MV-4-11 (cell line): ENCODE measurements around the gene KCNH3.

Experiments used
- DNase-seq: peaks from one replicate; lab custom pipeline; 2025; lab: John Stamatoyannopoulos, UW

Gene KCNH3

GRCh38 chr12:49547090-49547690 is 8.4 kb downstream of the KCNH3 start:
- DNase-seq = no peak

- no peak for DNase-seq
Observed at GRCh38 chr12:49548481-49548821, 9.6 kb downstream of the KCNH3 start.

GRCh38 chr12:49548822-49549648 is 10.2 kb downstream of the KCNH3 start:
- DNase-seq = no peak

- DNase-seq = no peak
Observed at GRCh38 chr12:49549735-49550692, 11.2 kb downstream of the KCNH3 start.

- no peak for DNase-seq
Observed at GRCh38 chr12:49550693-49551252, 11.9 kb downstream of the KCNH3 start.

DNA sequence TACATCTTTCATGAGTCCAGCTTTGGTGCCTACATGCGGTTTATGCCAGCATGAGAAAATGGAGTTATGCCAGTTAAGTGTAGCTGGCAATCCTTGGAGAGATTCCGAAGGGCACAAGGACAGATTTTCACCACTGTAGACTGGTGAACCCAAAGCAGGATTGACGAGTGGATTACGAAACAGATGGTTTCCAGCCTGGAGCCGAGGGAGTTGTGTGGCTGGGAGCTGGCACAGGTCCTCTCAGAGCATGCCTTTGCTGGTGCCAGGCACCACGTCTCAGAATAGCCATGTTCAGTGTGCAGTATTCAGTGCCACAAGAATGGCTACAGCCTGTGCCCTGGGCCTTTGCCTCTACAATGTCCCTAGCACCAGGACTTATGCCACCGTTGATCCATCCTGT is 13.2 kb downstream of the KCNH3 start:
- DNase-seq = no peak

DNA sequence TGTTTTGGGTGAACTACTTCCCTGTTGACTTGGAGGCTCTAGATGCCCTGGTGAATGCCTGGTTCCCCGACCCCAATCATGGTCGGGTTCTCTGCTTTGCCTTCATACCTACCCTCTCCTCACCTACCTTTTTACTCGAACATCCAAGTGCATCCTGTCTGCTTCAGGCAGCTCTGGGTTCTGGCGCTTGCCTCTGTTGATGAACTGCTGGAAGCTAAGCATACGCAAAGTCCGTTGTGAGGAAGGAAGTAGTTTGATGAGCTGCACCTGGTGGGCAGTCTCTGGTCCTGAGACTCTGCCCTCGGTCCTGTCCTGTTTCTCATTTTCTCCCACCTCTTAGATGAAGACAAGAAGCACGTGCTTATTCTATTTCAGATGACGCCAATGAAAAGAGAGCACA is 13.6 kb downstream of the KCNH3 start:
- DNase-seq = no peak

DNA sequence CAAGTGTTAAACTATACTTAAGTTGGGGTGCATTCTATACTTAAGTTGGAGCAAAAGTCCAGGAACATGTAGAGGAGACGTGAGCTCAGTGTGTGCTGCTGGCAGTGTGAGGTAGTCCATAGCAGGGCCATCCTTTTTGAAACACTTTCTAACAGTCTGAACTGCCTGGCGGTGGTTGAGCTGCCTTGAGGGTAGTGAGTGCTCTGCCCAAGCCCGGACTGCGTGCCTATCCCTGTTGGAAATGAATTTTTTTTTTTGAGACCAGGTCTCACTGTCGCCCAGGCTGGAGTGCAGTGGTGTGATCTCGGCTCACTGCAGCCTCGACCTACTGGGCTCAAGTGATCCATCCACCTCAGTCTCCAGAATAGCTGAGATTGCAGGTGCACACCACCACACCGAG is 14.1 kb downstream of the KCNH3 start:
- no peak for DNase-seq

DNA sequence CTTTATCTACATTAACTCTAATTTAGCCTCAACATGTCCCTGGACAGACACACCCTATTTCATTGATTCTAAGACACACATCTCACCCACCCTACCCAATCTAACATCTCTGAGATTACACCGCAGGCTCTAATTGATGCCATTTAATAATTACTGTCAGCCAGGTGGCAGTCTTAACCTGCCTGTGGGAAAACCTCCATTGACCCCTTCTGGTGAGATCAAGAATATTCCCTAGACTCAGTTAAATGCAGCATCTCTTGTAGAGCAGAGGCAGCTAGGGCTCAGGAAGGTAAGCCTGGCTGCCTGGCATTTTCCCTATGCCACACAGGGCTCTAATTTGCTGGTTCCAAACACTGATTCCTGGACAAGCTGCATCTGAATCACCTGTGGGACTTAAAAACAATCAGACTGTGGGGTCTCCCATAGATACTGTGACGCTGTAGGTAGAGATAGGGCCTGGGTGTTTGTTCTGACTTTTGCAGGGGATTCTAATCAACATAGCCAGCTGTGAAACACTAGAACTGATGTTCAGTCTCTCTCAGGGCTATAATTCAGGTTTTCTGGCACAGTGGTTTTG is 14.8 kb downstream of the KCNH3 start:
- DNase-seq = no peak

DNA sequence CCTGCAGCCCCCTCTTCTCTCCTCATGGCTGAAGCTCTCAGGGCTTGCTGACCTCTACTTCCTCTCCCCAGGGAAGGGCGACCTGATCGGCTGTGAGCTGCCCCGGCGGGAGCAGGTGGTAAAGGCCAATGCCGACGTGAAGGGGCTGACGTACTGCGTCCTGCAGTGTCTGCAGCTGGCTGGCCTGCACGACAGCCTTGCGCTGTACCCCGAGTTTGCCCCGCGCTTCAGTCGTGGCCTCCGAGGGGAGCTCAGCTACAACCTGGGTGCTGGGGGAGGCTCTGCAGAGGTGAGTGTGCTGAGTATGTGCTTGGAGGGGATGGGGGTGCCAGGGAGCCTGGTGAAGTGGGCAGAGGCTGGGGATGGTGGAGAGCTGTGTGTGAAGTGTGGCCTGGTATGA is 15.4 kb downstream of the KCNH3 start:
- DNase-seq = no peak

- no peak for DNase-seq
Observed at GRCh38 chr12:49555631-49556390, 17.0 kb downstream of the KCNH3 start.

DNA sequence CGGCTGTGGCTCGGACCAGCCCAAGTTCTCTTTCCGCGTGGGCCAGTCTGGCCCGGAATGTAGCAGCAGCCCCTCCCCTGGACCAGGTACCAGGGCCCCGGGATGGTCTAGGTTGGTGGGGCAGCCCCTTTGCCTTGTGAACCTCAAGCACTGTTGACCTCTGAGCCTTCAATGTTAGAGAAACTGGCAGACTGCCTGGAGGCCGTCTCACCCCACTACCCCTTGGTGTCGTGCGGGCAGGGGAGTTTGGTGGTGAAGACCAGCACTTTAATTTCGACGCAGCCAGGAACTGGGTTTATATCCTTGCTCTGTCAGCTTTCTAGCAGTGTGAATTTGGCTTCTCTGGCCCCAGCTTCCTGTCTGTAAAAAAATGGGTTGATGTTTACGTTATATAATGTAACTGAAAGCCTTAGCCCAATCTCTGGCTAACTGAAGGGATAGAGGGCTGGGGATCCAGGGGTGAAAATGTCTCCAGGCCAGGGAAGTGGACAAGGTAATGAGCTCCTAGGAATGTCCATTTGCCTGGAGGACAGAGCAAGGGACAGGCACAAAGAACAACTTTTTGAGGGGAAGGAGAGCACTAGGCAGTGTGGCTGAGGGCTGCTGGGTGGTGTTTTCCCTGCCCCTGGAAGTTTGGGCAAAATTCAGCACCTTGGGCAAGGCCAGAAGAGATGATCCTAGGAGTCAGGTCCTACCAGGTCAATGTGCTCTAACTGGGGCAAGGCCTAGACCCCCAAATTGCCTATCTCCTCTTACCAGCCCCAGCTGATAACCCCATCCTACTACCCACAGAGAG is 17.8 kb downstream of the KCNH3 start:
- no peak for DNase-seq

- no peak for DNase-seq
Observed at GRCh38 chr12:49557187-49557916, 18.5 kb downstream of the KCNH3 start.

DNA sequence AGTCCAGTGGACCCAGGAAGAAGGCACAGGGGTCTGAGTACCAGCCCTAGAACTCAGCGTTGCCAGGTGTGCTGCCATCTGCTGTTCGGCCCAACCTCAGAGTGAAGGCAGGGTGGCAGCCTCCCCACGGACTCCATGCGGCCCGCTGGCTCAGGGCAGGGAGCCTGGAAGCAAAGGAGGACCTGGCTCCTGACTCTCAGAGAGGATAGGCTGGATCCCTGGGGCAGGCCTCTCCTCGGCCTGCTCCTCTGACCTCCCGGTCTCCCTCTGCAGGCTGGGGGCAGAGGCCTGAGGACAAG is 19.0 kb downstream of the KCNH3 start:
- DNase-seq = no peak

DNA sequence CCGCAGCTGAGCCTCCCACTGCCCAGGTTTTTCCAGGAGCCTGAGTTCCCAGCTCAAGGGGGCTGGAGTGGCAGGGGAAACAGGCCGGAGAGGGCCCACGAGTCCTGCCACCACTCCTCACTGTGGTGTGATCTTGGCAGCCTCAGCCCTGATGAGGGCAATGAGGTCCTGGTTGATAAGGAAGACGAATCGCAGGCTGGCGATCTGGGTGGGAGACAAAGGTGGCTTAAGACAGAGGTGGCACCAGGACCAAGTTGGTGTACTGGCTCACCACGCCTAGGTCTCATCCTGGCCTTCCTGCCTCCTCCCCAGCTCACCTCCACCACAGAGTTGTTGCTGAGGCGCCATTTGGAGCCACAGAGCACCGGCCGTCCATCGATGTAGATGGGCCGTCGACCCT is 19.7 kb downstream of the KCNH3 start:
- DNase-seq = no peak

- DNase-seq = no peak
Observed at GRCh38 chr12:49559011-49559675, 20.3 kb downstream of the KCNH3 start.

DNA sequence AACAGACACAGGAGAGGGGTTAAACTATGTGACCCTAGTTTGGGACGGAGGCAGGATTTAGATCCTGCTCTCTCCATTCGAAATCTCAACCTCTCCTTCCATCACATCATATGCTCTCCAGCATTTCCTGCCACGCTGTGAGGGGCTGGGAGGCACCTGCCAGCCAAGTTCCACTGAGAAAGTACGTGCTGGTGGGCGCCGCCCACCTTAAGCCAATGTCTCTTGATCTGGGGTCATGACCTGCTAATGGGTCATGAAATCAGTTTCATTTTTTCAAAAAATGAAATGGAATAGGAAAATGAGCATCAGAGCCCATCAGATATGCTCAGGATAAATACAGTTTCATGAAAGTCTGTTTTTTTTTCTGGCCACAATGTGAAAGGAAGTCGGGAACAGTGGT is 21.9 kb downstream of the KCNH3 start:
- no peak for DNase-seq

- no peak for DNase-seq
Observed at GRCh38 chr12:49562233-49562632, 23.4 kb downstream of the KCNH3 start.

DNA sequence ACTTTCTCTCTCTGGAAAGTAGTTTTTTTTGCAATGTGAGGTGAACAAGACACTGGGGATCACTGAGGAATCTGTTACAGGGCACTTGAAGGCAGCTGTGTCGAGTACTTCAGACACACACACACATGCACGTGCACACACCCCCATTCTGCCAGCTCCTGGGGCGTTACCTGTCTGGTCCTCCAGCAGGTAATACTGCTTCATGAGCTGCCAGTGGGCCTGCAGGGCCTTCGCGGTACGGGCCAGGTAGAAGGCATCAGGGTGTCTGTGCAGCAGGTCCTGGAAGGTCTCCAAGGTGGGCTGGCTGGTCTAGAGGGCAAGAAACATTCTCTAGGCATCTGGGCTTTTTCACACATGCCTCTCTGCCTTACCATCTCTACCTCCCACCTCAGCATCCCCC is 24.0 kb downstream of the KCNH3 start:
- DNase-seq = no peak
